IMR-90 (cell line): ENCODE measurements around the gene RPL36. TPM values are rescaled to one million over a fixed set of nuclear protein-coding genes. Genes with fewer than 3 reads are reported as not detected.

ENCODE experiments used
- ATAC-seq: fragments of 200-7000 bp; cut with Tn5 transposase; 2 replicates; pipeline ENCODE4 v1.9.1; 2020; ENCODE audit warnings: low read depth, mild to moderate bottlenecking, moderate library complexity
- BruUV-seq: library from RNA; stranded (reverse); fragments of 400-500 nt; replicated peaks from 2 replicates; lab custom pipeline; 2021; lab: Mats Ljungman, UMichigan
- CTCF ChIA-PET: fragments of 300-600 bp; formaldehyde crosslinking; extraction: SDS; loops from one replicate; lab custom pipeline; 2021; ENCODE audit warnings: antibody characterized with exemption; lab: Yijun Ruan, JAX
- POLR2A ChIA-PET: fragments of 300-600 bp; sonication (Branson Sonifier 250); formaldehyde crosslinking; loops from one replicate; lab custom pipeline; 2022; ENCODE audit warnings: antibody characterized with exemption; ENCODE audit not compliant: unreplicated experiment; lab: Charles Lee
- DNase-seq: peaks from one replicate; pipeline ENCODE4 v3.0.0; 2013
- H2AFZ ChIP-seq: replicated peaks from 2 replicates; pipeline ENCODE3; 2013; ENCODE audit warnings: low read length, mild to moderate bottlenecking; ENCODE audit not compliant: poor library complexity
- H2AK5ac ChIP-seq: 2 replicates; pipeline ENCODE4 v1.6.1; 2013; ENCODE audit warnings: low read depth, low read length, inconsistent platforms
- H2AK9ac ChIP-seq: replicated peaks from 2 replicates; pipeline ENCODE3; 2013; ENCODE audit warnings: mild to moderate bottlenecking, low read depth, low read length, moderate library complexity; ENCODE audit not compliant: poor library complexity
- H2BK120ac ChIP-seq: 2 replicates; pipeline ENCODE4 v1.6.1; 2013; ENCODE audit warnings: low read depth, low read length, inconsistent platforms
- H2BK15ac ChIP-seq: 3 replicates; pipeline ENCODE4 v1.6.1; 2013; ENCODE audit warnings: low read depth, low read length, inconsistent platforms
- H2BK20ac ChIP-seq: 2 replicates; pipeline ENCODE4 v1.6.1; 2013; ENCODE audit warnings: low read depth, mild to moderate bottlenecking, inconsistent platforms, low read length, moderate library complexity
- H2BK5ac ChIP-seq: 2 replicates; pipeline ENCODE4 v1.6.1; 2013; ENCODE audit warnings: mild to moderate bottlenecking, low read depth, low read length, inconsistent platforms; ENCODE audit not compliant: poor library complexity, severe bottlenecking
- H3K14ac ChIP-seq: replicated peaks from 2 replicates; pipeline ENCODE4 v1.6.1; 2013; ENCODE audit warnings: low read depth, low read length, inconsistent platforms
- H3K18ac ChIP-seq: 2 replicates; pipeline ENCODE4 v1.6.1; 2013; ENCODE audit warnings: low read depth, low read length, control low read depth
- H3K23ac ChIP-seq: 2 replicates; pipeline ENCODE4 v1.6.1; 2013; ENCODE audit warnings: low read depth, low read length, inconsistent platforms
- H3K27ac ChIP-seq: 2 replicates; pipeline ENCODE4 v1.5.1; 2013; ENCODE audit warnings: mild to moderate bottlenecking, control low read depth, low read length; ENCODE audit not compliant: insufficient read depth
- H3K27me3 ChIP-seq: 2 replicates; pipeline ENCODE4 v1.6.1; 2013; ENCODE audit warnings: low read length; ENCODE audit not compliant: control insufficient read depth, insufficient read depth
- H3K36me3 ChIP-seq: 2 replicates; pipeline ENCODE4 v1.6.1; 2013; ENCODE audit warnings: low read length, mixed read lengths; ENCODE audit not compliant: control insufficient read depth, insufficient read depth
- H3K4ac ChIP-seq: 2 replicates; pipeline ENCODE4 v1.6.1; 2013; ENCODE audit warnings: low read depth, low read length, inconsistent platforms
- H3K4me1 ChIP-seq: 2 replicates; pipeline ENCODE4 v1.6.1; 2013; ENCODE audit warnings: low read length, mixed read lengths; ENCODE audit not compliant: control insufficient read depth, insufficient read depth
- H3K4me2 ChIP-seq: 2 replicates; pipeline ENCODE4 v1.6.1; 2013; ENCODE audit warnings: low read depth, mild to moderate bottlenecking, control low read depth, low read length, moderate library complexity
- H3K4me3 ChIP-seq: 2 replicates; pipeline ENCODE4 v1.5.1; 2013; ENCODE audit warnings: low read depth, mild to moderate bottlenecking, control low read depth, low read length, moderate library complexity; ENCODE audit not compliant: insufficient read depth
- H3K56ac ChIP-seq: 2 replicates; pipeline ENCODE4 v1.6.1; 2013; ENCODE audit warnings: low read length, inconsistent platforms; ENCODE audit not compliant: insufficient read depth; ENCODE audit errors: extremely low read depth
- H3K79me1 ChIP-seq, 2 experiments: 2 replicates each; pipeline ENCODE4 v1.6.1; 2013; ENCODE audit warnings: low read length in 2 of 2, inconsistent platforms in 1 of 2, low read depth in 1 of 2
- H3K9ac ChIP-seq: 2 replicates; pipeline ENCODE4 v1.6.1; 2013; ENCODE audit warnings: low read depth, low read length, control low read depth
- H3K9me1 ChIP-seq: 2 replicates; pipeline ENCODE4 v1.6.1; 2013; ENCODE audit warnings: low read length, inconsistent platforms; ENCODE audit not compliant: insufficient read depth
- H3K9me3 ChIP-seq: 2 replicates; pipeline ENCODE4 v1.6.1; 2013; ENCODE audit warnings: low read length; ENCODE audit not compliant: control insufficient read depth, insufficient read depth
- H4K20me1 ChIP-seq: 2 replicates; pipeline ENCODE4 v1.6.1; 2013; ENCODE audit warnings: low read length, inconsistent platforms; ENCODE audit not compliant: insufficient read depth
- H4K5ac ChIP-seq: 2 replicates; pipeline ENCODE4 v1.6.1; 2013; ENCODE audit warnings: mild to moderate bottlenecking, low read depth, low read length, control low read depth
- H4K8ac ChIP-seq, 2 experiments: 2 replicates each; pipeline ENCODE4 v1.6.1; 2013; ENCODE audit warnings: low read depth in 2 of 2, low read length in 2 of 2, control low read depth in 1 of 2, inconsistent platforms in 1 of 2
- H4K91ac ChIP-seq: 2 replicates; pipeline ENCODE4 v1.6.1; 2013; ENCODE audit warnings: low read depth, low read length, inconsistent platforms; ENCODE audit not compliant: insufficient read depth
- MAFK ChIP-seq: IDR thresholded peaks from 2 replicates; pipeline ENCODE4 v1.6.1; 2012; ENCODE audit warnings: low read depth, low read length, improper control_type of control experiment
- MXI1 ChIP-seq: IDR thresholded peaks from 2 replicates; pipeline ENCODE4 v1.6.1; 2012; ENCODE audit warnings: low read depth, mild to moderate bottlenecking, low read length, moderate library complexity, borderline replicate concordance
- POLR2A ChIP-seq: IDR thresholded peaks from 2 replicates; pipeline ENCODE4 v1.6.1; 2012; ENCODE audit warnings: mild to moderate bottlenecking, low read depth, low read length
- RCOR1 ChIP-seq: IDR thresholded peaks from 2 replicates; pipeline ENCODE4 v1.6.1; 2012; ENCODE audit warnings: mild to moderate bottlenecking, low read length, improper control_type of control experiment; ENCODE audit not compliant: insufficient replicate concordance
- RFX5 ChIP-seq: IDR thresholded peaks from 2 replicates; pipeline ENCODE4 v1.8.0; 2012; ENCODE audit warnings: low read depth, mild to moderate bottlenecking, low read length, moderate library complexity
- USF2 ChIP-seq: fragments of 150-350 bp; IDR thresholded peaks from 2 replicates; pipeline ENCODE4 v1.6.1; 2017; ENCODE audit warnings: mild to moderate bottlenecking, antibody characterized with exemption, low read length, low read depth
- WGBS, 2 experiments: methylation state at CpG; one replicate each; pipeline versions ENCODE4 v1.1.5 to v1.1.7; 2013; ENCODE audit warnings: missing lambda C conversion rate in 2 of 2; ENCODE audit not compliant: insufficient read length in 1 of 2; ENCODE audit errors: extremely low coverage in 2 of 2; 5-methylcytosine and 5-hydroxymethylcytosine counted together
- dilution Hi-C: fragments of 300-500 bp; cut with HindIII; formaldehyde crosslinking; loops from one replicate; pipeline ENCODE4 v1.14.3; 2018; ENCODE audit warnings: low sequenced_read_pairs; ENCODE audit not compliant: unreplicated experiment
- in situ Hi-C: fragments of 300-500 bp; cut with MboI; formaldehyde crosslinking; loops from 3 replicates; pipeline ENCODE4 v1.14.3; 2019; ENCODE audit warnings: low sequenced_read_pairs, inconsistent platforms, mixed read lengths
- intact Hi-C: fragments of 100-400 bp; cut with micrococcal nuclease; formaldehyde crosslinking; loops from 2 replicates; pipeline ENCODE4 v1.10.0; 2022
- polyA plus RNA-seq, 3 experiments: library from polyadenylated mRNA; depleted of rRNA; stranded (reverse); fragments of >200 nt; gene quantifications; 2 replicates each; pipeline ENCODE4 v1.2.3, GENCODE V29; 2012; ENCODE audit warnings: low replicate concordance in 1 of 3
- total RNA-seq: library from RNA; depleted of rRNA; stranded (reverse); fragments of >200 nt; gene quantifications from 2 replicates; pipeline ENCODE4 v1.2.3, GENCODE V29; 2012

Gene RPL36
- total and polyA plus RNA-seq, 2 of the 4 experiments (the other 2 are of a cell fraction): 232 to 757 TPM

GRCh38 chr19:5711713-5712161 lies 21.6 kb downstream of the RPL36 start:
- H2BK20ac ChIP-seq: no peak overlapping the region
- intact Hi-C loops (no loop called here), in situ Hi-C loops (no loop called here), dilution Hi-C loops (no loop called here)
- DNase-seq (no peak), ATAC-seq (no peak)
- no peak overlapping the region for H3K27ac ChIP-seq
- no peak overlapping the region for H3K9ac ChIP-seq
- no peak overlapping the region for H3K14ac ChIP-seq
- H4K8ac ChIP-seq: no peak overlapping the region
- no peak overlapping the region for H3K56ac ChIP-seq
- no peak overlapping the region for H2AFZ ChIP-seq
- no peak overlapping the region for H4K91ac ChIP-seq
- H3K79me1 ChIP-seq: peaks cover 13 to 54% of the 10 kb centered on the region in 2 experiments
- H2AK9ac ChIP-seq: no peak overlapping the region
- H2BK120ac ChIP-seq: no peak overlapping the region
- H2AK5ac ChIP-seq: no peak overlapping the region
- CTCF ChIA-PET: no interaction called here
- no peaks in the 10 kb centered on the region for H3K9me3 ChIP-seq
- H3K18ac ChIP-seq: no peak overlapping the region
- peaks cover 50% of the 10 kb centered on the region for H4K20me1 ChIP-seq
- H3K4me2 ChIP-seq: no peak overlapping the region
- H2BK15ac ChIP-seq: no peak overlapping the region
- no TSS peak for BruUV-seq
- WGBS, 2 experiments: 94% methylated on average over 17 of the region's 25 CpGs; no CpG with 5 or more reads in 1 of the 2 experiments
- peaks cover 61% of the 10 kb centered on the region for H3K36me3 ChIP-seq
- no peaks in the 10 kb centered on the region for H3K4me1 ChIP-seq
- no peak overlapping the region for H3K4me3 ChIP-seq
- no peak overlapping the region for H3K23ac ChIP-seq
- no peaks in the 10 kb centered on the region for H3K27me3 ChIP-seq
- H2BK5ac ChIP-seq: no peak overlapping the region
- TF ChIP-seq MXI1: no peak
- TF ChIP-seq USF2: no peak
- no peak for TF ChIP-seq POLR2A
- no peak for TF ChIP-seq RCOR1
- no peak for TF ChIP-seq RFX5
- no peak for TF ChIP-seq MAFK
- no peak overlapping the region for H3K4ac ChIP-seq
- H3K9me1 ChIP-seq: 0 out of 2 replicates have a peak, but pooled peaks cover 4% of the 10 kb centered on the region
- POLR2A ChIA-PET: no interaction called here
- H4K5ac ChIP-seq: no peak overlapping the region
